BJ (cell line): ENCODE data around the gene TRIM59. TPM values are rescaled to one million over a fixed set of nuclear protein-coding genes. Genes with fewer than 3 reads are reported as not detected.

Experiments
- CTCF ChIA-PET: fragments of 350-600 bp; formaldehyde crosslinking; extraction: SDS; loops from one replicate; lab custom pipeline; 2021; ENCODE audit warnings: antibody characterized with exemption, inconsistent platforms; lab: Yijun Ruan, JAX
- POLR2A ChIA-PET: fragments of 300-600 bp; sonication (Branson Sonifier 250); formaldehyde crosslinking; extraction: SDS; loops from one replicate; lab custom pipeline; 2021; ENCODE audit warnings: antibody characterized with exemption; lab: Charles Lee
- DNase-seq: peaks from one replicate; pipeline ENCODE4 v3.0.0-alpha.2; 2011; ENCODE audit warnings: low read depth
- H3K27me3 ChIP-seq: 2 replicates; pipeline ENCODE4 v1.6.0; 2011; ENCODE audit warnings: low read length; ENCODE audit not compliant: control insufficient read depth, insufficient read depth
- H3K36me3 ChIP-seq: 2 replicates; pipeline ENCODE4 v1.5.1; 2011; ENCODE audit warnings: low read length; ENCODE audit not compliant: control insufficient read depth, insufficient read depth
- H3K4me3 ChIP-seq: 2 replicates; pipeline ENCODE4 v1.5.1; 2011; ENCODE audit warnings: low read depth, mild to moderate bottlenecking, control low read depth, low read length
- polyA plus RNA-seq: library from polyadenylated mRNA; depleted of rRNA; stranded (reverse); fragments of >200 nt; gene quantifications from 2 replicates; pipeline ENCODE4 v1.2.3, GENCODE V29; 2011
- TF ChIP-seq, protein P1 (sequence below): IDR thresholded peaks from 2 replicates; pipeline ENCODE4 v1.5.1; 2011; ENCODE audit warnings: low read depth, mild to moderate bottlenecking, control low read depth, inconsistent platforms, low read length, moderate library complexity; ENCODE audit not compliant: insufficient read depth

TRIM59 gene
- polyA plus RNA-seq, 1 experiment = 10.3 TPM

GRCh38 chr3:160472344-160472743 is 22.8 kb upstream of the TRIM59 start:
- Histone ChIP-seq H3K27me3 (no peaks in the 10 kb centered on the region), H3K36me3 (no peaks in the 10 kb centered on the region), H3K4me3 (no peak overlapping the region)
- no peak for DNase-seq
- TF ChIP-seq, protein P1, sequence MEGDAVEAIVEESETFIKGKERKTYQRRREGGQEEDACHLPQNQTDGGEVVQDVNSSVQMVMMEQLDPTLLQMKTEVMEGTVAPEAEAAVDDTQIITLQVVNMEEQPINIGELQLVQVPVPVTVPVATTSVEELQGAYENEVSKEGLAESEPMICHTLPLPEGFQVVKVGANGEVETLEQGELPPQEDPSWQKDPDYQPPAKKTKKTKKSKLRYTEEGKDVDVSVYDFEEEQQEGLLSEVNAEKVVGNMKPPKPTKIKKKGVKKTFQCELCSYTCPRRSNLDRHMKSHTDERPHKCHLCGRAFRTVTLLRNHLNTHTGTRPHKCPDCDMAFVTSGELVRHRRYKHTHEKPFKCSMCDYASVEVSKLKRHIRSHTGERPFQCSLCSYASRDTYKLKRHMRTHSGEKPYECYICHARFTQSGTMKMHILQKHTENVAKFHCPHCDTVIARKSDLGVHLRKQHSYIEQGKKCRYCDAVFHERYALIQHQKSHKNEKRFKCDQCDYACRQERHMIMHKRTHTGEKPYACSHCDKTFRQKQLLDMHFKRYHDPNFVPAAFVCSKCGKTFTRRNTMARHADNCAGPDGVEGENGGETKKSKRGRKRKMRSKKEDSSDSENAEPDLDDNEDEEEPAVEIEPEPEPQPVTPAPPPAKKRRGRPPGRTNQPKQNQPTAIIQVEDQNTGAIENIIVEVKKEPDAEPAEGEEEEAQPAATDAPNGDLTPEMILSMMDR = no peak
- CTCF ChIA-PET = interaction anchor here (1.4 kb wide), 1 partner anchor 22 kb away, joined by 3 read pairs; no protein-coding TSS in a partner anchor
- POLR2A ChIA-PET = no interaction called here

DNA sequence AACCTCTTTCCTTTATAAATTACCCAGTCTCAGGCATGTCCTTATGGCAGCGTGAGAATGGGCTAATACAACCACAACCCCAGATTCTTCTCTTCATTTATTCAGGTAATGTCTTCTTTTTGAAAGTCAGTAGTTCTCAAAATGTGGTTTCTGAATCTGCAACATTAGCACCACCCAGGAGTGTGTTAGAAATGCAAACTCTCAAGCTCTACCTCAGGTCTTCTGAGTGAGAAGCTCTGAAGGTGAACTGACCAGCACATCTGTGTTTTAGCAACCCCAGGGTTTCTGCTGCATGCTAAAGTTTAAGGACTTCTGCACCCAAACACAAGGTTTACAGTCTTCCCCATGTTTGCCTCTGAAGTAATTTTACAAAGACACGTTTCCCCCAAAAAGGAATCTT is 22.3 kb upstream of the TRIM59 start:
- no peaks in the 10 kb centered on the region for H3K36me3 ChIP-seq
- no peaks in the 10 kb centered on the region for H3K27me3 ChIP-seq
- ChIA-PET POLR2A (no interaction called here), CTCF (interaction anchor here (1.4 kb wide), 1 partner anchor 21 kb away, joined by 3 read pairs; no protein-coding TSS in a partner anchor)
- no peak overlapping the region for H3K4me3 ChIP-seq
- TF ChIP-seq, protein P1 = no peak
- DNase-seq = no peak

DNA sequence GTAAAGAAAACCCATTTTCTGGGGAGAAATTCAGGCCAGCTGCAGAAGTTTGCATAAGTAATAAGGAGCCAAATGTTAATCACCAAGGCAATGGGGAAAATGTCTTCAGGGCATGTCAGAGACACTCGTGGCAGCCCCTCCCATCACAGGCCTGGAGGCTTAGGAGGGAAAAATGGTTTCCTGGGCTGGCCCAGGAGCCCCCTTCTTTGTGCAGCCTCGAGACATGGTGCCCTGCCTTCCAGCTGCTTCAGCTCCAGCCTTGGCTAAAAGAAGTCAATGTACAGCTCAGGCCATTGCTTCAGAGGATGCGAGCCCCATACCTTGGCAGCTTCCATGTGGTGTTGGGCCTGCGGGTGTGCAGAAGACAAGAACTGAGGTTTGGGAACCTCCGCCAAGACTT is 20.6 kb upstream of the TRIM59 start:
- ChIA-PET CTCF (no interaction called here), POLR2A (no interaction called here)
- H3K4me3 ChIP-seq = no peak overlapping the region
- no peaks in the 10 kb centered on the region for H3K36me3 ChIP-seq
- no peak for DNase-seq
- H3K27me3 ChIP-seq = no peaks in the 10 kb centered on the region
- TF ChIP-seq, protein P1 = no peak

DNA sequence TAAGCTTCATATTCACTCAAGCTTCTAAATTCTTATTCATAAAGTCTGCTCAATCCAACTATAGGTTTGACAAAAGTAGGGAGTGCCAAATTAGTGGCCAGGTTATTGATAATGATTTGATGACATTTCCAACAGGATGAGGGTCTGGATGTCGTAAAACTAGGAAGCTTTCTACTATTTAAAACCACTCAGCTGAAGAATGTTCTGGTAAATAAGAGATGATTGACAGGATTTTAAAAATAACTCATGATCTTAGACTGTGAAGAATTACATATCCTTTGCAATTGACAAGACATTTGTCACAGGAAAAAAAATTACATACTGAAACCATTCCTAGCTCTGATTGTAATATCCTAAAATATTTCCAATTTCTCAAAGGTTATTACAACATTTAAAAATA is 15.4 kb upstream of the TRIM59 start:
- POLR2A ChIA-PET = interaction anchor here (0.8 to 0.9 kb wide), 2 partner anchors 14 to 16 kb away, joined by 3 to 4 read pairs; partner anchors contain the start of gene TRIM59
- no peaks in the 10 kb centered on the region for H3K27me3 ChIP-seq

DNA sequence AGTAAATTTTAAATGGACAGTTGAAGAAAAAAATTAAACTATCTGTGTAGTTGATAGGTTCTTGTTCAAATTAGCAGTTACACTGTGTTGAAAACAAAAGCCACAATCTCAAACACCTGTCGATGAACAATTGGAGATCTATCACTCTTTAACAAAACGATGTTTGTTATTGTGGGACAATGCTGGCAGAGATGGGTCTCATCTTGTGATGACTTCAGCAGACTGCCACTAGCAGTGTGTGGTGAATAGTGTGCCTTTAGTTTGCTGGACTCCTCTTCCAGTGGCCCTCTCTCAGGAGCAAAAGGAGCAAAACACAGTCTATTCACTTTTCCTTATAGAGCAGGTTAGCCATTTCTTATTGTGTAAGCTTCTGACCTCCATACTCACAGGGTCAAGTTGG is 14.7 kb upstream of the TRIM59 start:
- CTCF ChIA-PET = interaction anchor here (1.1 to 1.2 kb wide), 2 partner anchors 9 to 13 kb away, joined by 3 read pairs; no protein-coding TSS in a partner anchor
- no peak for DNase-seq
- H3K27me3 ChIP-seq = no peaks in the 10 kb centered on the region
- TF ChIP-seq, protein P1 = no peak
- POLR2A ChIA-PET = interaction anchor here (0.9 kb wide), 1 partner anchor 13 kb away, joined by 4 read pairs; no protein-coding TSS in a partner anchor
- no peaks in the 10 kb centered on the region for H3K36me3 ChIP-seq
- no peak overlapping the region for H3K4me3 ChIP-seq

More for the DNA sequence above, 15.4 kb upstream of the TRIM59 start:
- no peaks in the 10 kb centered on the region for H3K36me3 ChIP-seq
- no peak for DNase-seq
- TF ChIP-seq, protein P1 = no peak
- CTCF ChIA-PET = interaction anchor here (1.1 to 1.2 kb wide), 2 partner anchors 8 to 13 kb away, joined by 3 read pairs; no protein-coding TSS in a partner anchor
- no peak overlapping the region for H3K4me3 ChIP-seq
